H1 (cell line): ENCODE data around the gene OGFOD3. TPM values are rescaled to one million over a fixed set of nuclear protein-coding genes. Genes with fewer than 3 reads are reported as not detected.

Experiments used
- CTCF ChIA-PET: fragments of 300-600 bp; sonication (Branson Sonifier 250); formaldehyde crosslinking; loops from one replicate; lab custom pipeline; 2021; ENCODE audit not compliant: partially characterized antibody; lab: Charles Lee
- POLR2A ChIA-PET: fragments of 300-600 bp; sonication (Branson Sonifier 250); formaldehyde crosslinking; loops from one replicate; lab custom pipeline; 2021; ENCODE audit warnings: inconsistent platforms; ENCODE audit not compliant: partially characterized antibody; lab: Charles Lee
- DNase-seq, 2 experiments: peaks; one replicate each; pipeline versions ENCODE4 v3.0.0 to v3.0.0-alpha.2; 2010 to 2022; ENCODE audit warnings: low spot score in 2 of 2, low read depth in 1 of 2, mixed read lengths in 1 of 2
- FAIRE-seq: peaks from 2 replicates; lab custom pipeline; 2011; peaks lifted over from hg19 to GRCh38; lab: Jason Lieb, UNC
- H2AFZ ChIP-seq: 2 replicates; pipeline ENCODE4 v1.8.1; 2012; ENCODE audit warnings: low read length, inconsistent platforms
- H2AK5ac ChIP-seq: 2 replicates; pipeline ENCODE4 v1.6.1; 2013; ENCODE audit warnings: low read depth, low read length
- H2BK120ac ChIP-seq: replicated peaks from 2 replicates; pipeline ENCODE3; 2013; ENCODE audit warnings: low read depth, low read length, inconsistent platforms
- H2BK12ac ChIP-seq: 2 replicates; pipeline ENCODE4 v1.6.1; 2013; ENCODE audit warnings: low read depth, low read length
- H2BK15ac ChIP-seq: 2 replicates; pipeline ENCODE4 v1.6.1; 2013; ENCODE audit warnings: low read length
- H2BK20ac ChIP-seq: 2 replicates; pipeline ENCODE4 v1.6.1; 2013; ENCODE audit warnings: low read length
- H2BK5ac ChIP-seq: 2 replicates; pipeline ENCODE4 v1.6.1; 2013; ENCODE audit warnings: low read depth, low read length
- H3K14ac ChIP-seq: 2 replicates; pipeline ENCODE4 v1.6.1; 2013; ENCODE audit warnings: inconsistent platforms; ENCODE audit not compliant: insufficient read length
- H3K18ac ChIP-seq: 2 replicates; pipeline ENCODE4 v1.6.1; 2013; ENCODE audit warnings: low read length; ENCODE audit errors: extremely low read depth
- H3K23ac ChIP-seq: 2 replicates; pipeline ENCODE4 v1.6.1; 2013; ENCODE audit warnings: inconsistent platforms; ENCODE audit not compliant: insufficient read length
- H3K23me2 ChIP-seq: 2 replicates; pipeline ENCODE4 v1.6.1; 2013; ENCODE audit warnings: low read depth, low read length
- H3K27ac ChIP-seq: 2 replicates; pipeline ENCODE4 v1.6.1; 2011; ENCODE audit warnings: low read depth, low read length, inconsistent platforms
- H3K27me3 ChIP-seq, 4 experiments: replicated peaks in 1 of 4; 1 replicate in 1 of 4; 2 replicates in 3 of 4; pipeline versions ENCODE4 v1.6.1 to v1.8.1; 2011 to 2013; ENCODE audit warnings: low read length in 3 of 4, mild to moderate bottlenecking in 3 of 4, inconsistent platforms in 2 of 4, mixed read lengths in 2 of 4, moderate library complexity in 1 of 4; ENCODE audit not compliant: control insufficient read depth in 3 of 4, insufficient read depth in 3 of 4; ENCODE audit errors: extremely low read depth in 1 of 4
- H3K36me3 ChIP-seq, 4 experiments: 2 replicates each; pipeline versions ENCODE4 v1.6.1 to v1.8.1; 2011 to 2013; ENCODE audit warnings: mild to moderate bottlenecking in 4 of 4, low read length in 3 of 4, moderate library complexity in 2 of 4, control low read depth in 1 of 4, inconsistent platforms in 1 of 4; ENCODE audit not compliant: insufficient read depth in 4 of 4, control insufficient read depth in 2 of 4
- H3K4ac ChIP-seq: replicated peaks from 2 replicates; pipeline ENCODE3; 2013; ENCODE audit warnings: low read length, low read depth, mixed read lengths, inconsistent platforms; ENCODE audit not compliant: insufficient read length
- H3K4me1 ChIP-seq, 4 experiments: replicated peaks in 1 of 4; 1 replicate in 1 of 4; 2 replicates in 3 of 4; pipeline versions ENCODE4 v1.6.1 to v1.8.1; 2011 to 2013; ENCODE audit warnings: low read length in 3 of 4, inconsistent platforms in 2 of 4, mixed read lengths in 1 of 4; ENCODE audit not compliant: insufficient read depth in 4 of 4, control insufficient read depth in 3 of 4
- H3K4me2 ChIP-seq, 2 experiments: 2 replicates each; pipeline versions ENCODE4 v1.6.1 to v1.8.1; 2011 to 2013; ENCODE audit warnings: low read depth in 2 of 2, low read length in 2 of 2, control low read depth in 1 of 2, inconsistent platforms in 1 of 2, mild to moderate bottlenecking in 1 of 2; ENCODE audit not compliant: insufficient read depth in 1 of 2
- H3K4me3 ChIP-seq, 4 experiments: fragments of 200-600, 300-600 bp in 1 of 4; sonication (generic), shearing (Covaris generic), sonication (Bioruptor Twin) in 1 of 4; 2 replicates each; pipeline versions ENCODE4 v1.5.1 to v1.8.1; 2011 to 2016; ENCODE audit warnings: low read length in 4 of 4, low read depth in 3 of 4, control low read depth in 2 of 4, inconsistent platforms in 2 of 4, mild to moderate bottlenecking in 2 of 4, mixed read lengths in 1 of 4, moderate library complexity in 1 of 4; ENCODE audit not compliant: insufficient read depth in 2 of 4; ENCODE audit errors: extremely low read depth in 1 of 4
- H3K56ac ChIP-seq: replicated peaks from 2 replicates; pipeline ENCODE3; 2013; ENCODE audit warnings: low read depth, mild to moderate bottlenecking, mixed read lengths, low read length, inconsistent platforms; ENCODE audit not compliant: insufficient read length
- H3K79me1 ChIP-seq: 2 replicates; pipeline ENCODE4 v1.6.1; 2013; ENCODE audit warnings: low read depth, low read length, control low read depth
- H3K79me2 ChIP-seq, 2 experiments: 2 replicates each; pipeline versions ENCODE4 v1.6.1 to v1.8.1; 2012 to 2013; ENCODE audit warnings: low read length in 2 of 2, mild to moderate bottlenecking in 2 of 2, inconsistent platforms in 1 of 2; ENCODE audit not compliant: insufficient read depth in 2 of 2, control insufficient read depth in 1 of 2
- H3K9ac ChIP-seq, 4 experiments: replicated peaks in 1 of 4; 1 replicate in 1 of 4; 2 replicates in 3 of 4; pipeline versions ENCODE4 v1.6.1 to v1.8.1; 2011 to 2013; ENCODE audit warnings: low read depth in 3 of 4, low read length in 3 of 4, control low read depth in 2 of 4, mild to moderate bottlenecking in 2 of 4, moderate library complexity in 2 of 4, inconsistent platforms in 1 of 4; ENCODE audit errors: extremely low read depth in 1 of 4
- H3K9me3 ChIP-seq, 2 experiments: 2 replicates each; pipeline versions ENCODE4 v1.6.1 to v1.8.1; 2012 to 2013; ENCODE audit warnings: mild to moderate bottlenecking in 2 of 2, moderate library complexity in 2 of 2, control low read depth in 1 of 2, inconsistent platforms in 1 of 2, low read depth in 1 of 2, low read length in 1 of 2, mixed read lengths in 1 of 2; ENCODE audit not compliant: insufficient read depth in 2 of 2
- H4K20me1 ChIP-seq, 2 experiments: replicated peaks in 1 of 2; 2 replicates each; pipeline versions ENCODE3 to v1.8.1; 2011 to 2013; ENCODE audit warnings: inconsistent platforms in 2 of 2, low read length in 2 of 2, mild to moderate bottlenecking in 1 of 2; ENCODE audit not compliant: insufficient read depth in 2 of 2, control insufficient read depth in 1 of 2
- H4K5ac ChIP-seq: 2 replicates; pipeline ENCODE4 v1.6.1; 2013; ENCODE audit warnings: low read length, low read depth, mixed read lengths, inconsistent platforms; ENCODE audit not compliant: insufficient read length
- H4K8ac ChIP-seq: 2 replicates; pipeline ENCODE4 v1.8.0; 2013; ENCODE audit warnings: mild to moderate bottlenecking, moderate library complexity, low read length, inconsistent platforms; ENCODE audit not compliant: insufficient read depth; ENCODE audit errors: extremely low read depth
- H4K91ac ChIP-seq: replicated peaks from 2 replicates; pipeline ENCODE3; 2013; ENCODE audit warnings: low read length, mixed read lengths, inconsistent platforms; ENCODE audit not compliant: insufficient read length
- EP300 ChIP-seq, 2 experiments: IDR thresholded peaks; 1 replicate in 1 of 2; 2 replicates in 1 of 2; pipeline ENCODE4 v1.6.1; 2011 to 2012; ENCODE audit warnings: low read depth in 2 of 2, low read length in 2 of 2, mild to moderate bottlenecking in 2 of 2, borderline replicate concordance in 1 of 2, inconsistent platforms in 1 of 2, moderate library complexity in 1 of 2
- RAD21 ChIP-seq, 2 experiments: IDR thresholded peaks in 1 of 2; conservative IDR thresholded peaks in 1 of 2; 2 replicates each; pipeline ENCODE4 v1.6.1; 2011; ENCODE audit warnings: low read depth in 2 of 2, low read length in 2 of 2, improper control_type of control experiment in 1 of 2, inconsistent platforms in 1 of 2, mild to moderate bottlenecking in 1 of 2, moderate library complexity in 1 of 2
- WGBS, 2 experiments: shearing (Covaris generic) in 1 of 2; methylation state at CpG; one replicate each; pipeline versions ENCODE4 v1.1.6 to v1.1.7; 2013 to 2015; ENCODE audit warnings: low lambda C conversion rate in 2 of 2, mixed read lengths in 2 of 2, inconsistent platforms in 1 of 2, low coverage in 1 of 2, missing lambda C conversion rate in 1 of 2; ENCODE audit not compliant: insufficient replicate concordance in 2 of 2, insufficient coverage in 1 of 2, insufficient read length in 1 of 2; ENCODE audit errors: extremely low coverage in 1 of 2, missing lambda C conversion rate in 1 of 2; 5-methylcytosine and 5-hydroxymethylcytosine counted together
- polyA plus RNA-seq, 7 experiments: library from polyadenylated mRNA; depleted of rRNA in 3 of 7; stranded (reverse) in 5 of 7; unstranded in 2 of 7; fragments of >200 nt in 5 of 7; fragments of 200-250 nt in 2 of 7; gene quantifications; 1 replicate in 5 of 7; 2 replicates in 1 of 7; 4 replicates in 1 of 7; pipeline versions ENCODE4 v1.2.1 to v1.2.3, GENCODE V29; 2011 to 2013; ENCODE audit warnings: missing spikeins in 2 of 7, mixed read lengths in 2 of 7
- total RNA-seq: library from RNA; stranded (reverse); fragmentation: NEBNext Ultra II Directional; extraction: Animal tissue kit (Norgen Biotek cat#: 25700); gene quantifications from 2 replicates; pipeline ENCODE4 v1.2.1, GENCODE V29; 2021
- TF ChIP-seq, protein P1 (sequence below), 3 experiments: IDR thresholded peaks; 1 replicate in 2 of 3; 2 replicates in 1 of 3; pipeline versions ENCODE4 v1.5.1 to v1.6.1; 2011; ENCODE audit warnings: low read length in 3 of 3, mild to moderate bottlenecking in 3 of 3, inconsistent platforms in 2 of 3, low read depth in 1 of 3, moderate library complexity in 1 of 3; ENCODE audit not compliant: insufficient read depth in 1 of 3; ENCODE audit errors: control extremely low read depth in 1 of 3

Gene OGFOD3
- total and polyA plus RNA-seq, 2 of the 8 experiments (the other 6 are each of a cell fraction or from before 2014, with no cell fraction given): 21.1 to 21.8 TPM

DNA sequence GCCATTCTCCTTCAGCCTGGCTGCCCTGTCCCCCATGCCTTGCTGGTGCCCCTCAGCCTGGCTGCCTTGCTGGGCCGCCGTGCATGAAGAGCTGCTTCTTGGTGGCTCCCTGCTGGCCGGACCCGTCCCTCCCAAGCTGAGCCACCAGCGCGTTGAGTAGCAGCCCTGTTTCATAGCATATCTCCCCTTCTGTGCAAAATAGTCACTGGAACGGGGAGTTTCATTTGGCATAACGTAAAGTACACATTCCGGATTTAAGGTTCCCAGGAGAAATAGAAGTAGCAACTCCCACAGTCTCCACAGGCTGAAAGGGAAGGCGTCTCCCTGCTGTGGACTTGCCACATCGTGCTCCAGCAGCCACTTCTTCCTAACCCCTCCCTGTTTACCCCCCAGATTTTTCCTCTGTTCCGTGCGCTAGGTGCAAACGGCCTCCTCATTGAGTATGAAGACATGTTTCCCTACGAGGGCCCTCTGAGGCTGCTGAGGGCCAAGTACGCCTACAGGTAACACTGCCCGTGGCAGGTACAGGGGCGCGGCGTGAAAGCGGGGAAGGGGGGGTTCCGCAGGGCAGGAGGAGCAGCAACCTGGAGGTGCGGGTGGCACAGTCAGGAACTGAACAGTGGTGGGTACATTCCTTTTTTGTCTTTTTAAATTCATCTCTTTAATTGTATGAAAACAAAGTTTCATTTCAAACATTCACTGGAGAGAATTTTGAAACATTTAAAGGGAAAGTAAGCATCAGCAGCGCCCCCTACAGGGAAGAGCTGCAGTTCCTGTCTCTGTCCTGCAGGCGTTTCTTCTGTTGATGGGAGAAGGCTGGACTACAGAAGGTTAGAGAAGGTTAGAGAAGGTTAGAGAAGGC lies 5.8 kb upstream of the OGFOD3 start:
- Histone ChIP-seq H4K5ac (no peak overlapping the region), H3K27me3 (no peaks in the 10 kb centered on the region), H4K91ac (no peak overlapping the region), H3K23ac (no peak overlapping the region), H2AFZ (no peak overlapping the region), H3K56ac (no peak overlapping the region), H3K4me1 (no peaks in the 10 kb centered on the region; a peak in 1 of 7 replicates), H3K4ac (no peak overlapping the region), H4K8ac (no peak overlapping the region; the same call in 1 of the 2 replicates), H2BK20ac (no peak overlapping the region), H2AK5ac (no peak overlapping the region), H3K36me3 (peaks cover 0 to 2% (median 0%) of the 10 kb centered on the region in 4 experiments; a peak in 1 of 8 replicates), H3K9ac (no peak overlapping the region), H3K4me3 (no peak overlapping the region), H3K9me3 (peaks cover 0 to 3% of the 10 kb centered on the region in 2 experiments; a peak in 1 of 4 replicates), H3K79me2 (no peaks in the 10 kb centered on the region), H3K14ac (no peak overlapping the region), H4K20me1 (peaks cover 1 to 2% of the 10 kb centered on the region in 2 experiments), H2BK5ac (no peak overlapping the region), H3K23me2 (no peaks in the 10 kb centered on the region), H3K18ac (no peak overlapping the region), H3K4me2 (no peak overlapping the region), H3K27ac (no peak overlapping the region), H2BK15ac (no peak overlapping the region), H2BK120ac (no peak overlapping the region), H2BK12ac (no peak overlapping the region), H3K79me1 (no peaks in the 10 kb centered on the region)
- ChIA-PET POLR2A (interaction anchor here (0.7 to 1.3 kb wide), 4 partner anchors 9 to 41 kb away, joined by 3 to 4 read pairs (median 3); no protein-coding TSS in a partner anchor), CTCF (interaction anchor here (0.7 to 4.8 kb wide), 21 partner anchors 8 to 235 kb away, joined by 3 to 17 read pairs (median 4); no protein-coding TSS in a partner anchor)
- DNase-seq (peak in 1 of 2 experiments; percentile 82), FAIRE-seq (no peak)
- WGBS, 2 experiments: 87% methylated on average over 25 of the region's 25 CpGs; no CpG with 5 or more reads in 1 of the 2 experiments
- TF ChIP-seq EP300 (IDR thresholded peaks at IDR 0.05; ENCODE audit: borderline replicate concordance in 1 of 2, low read depth in 2 of 2, low read length in 2 of 2) (no peak), RAD21 (IDR thresholded peaks at IDR 0.05 in 1 of 2, conservative IDR thresholded peaks at IDR 0.05 in 1 of 2; ENCODE audit: low read depth in 2 of 2, low read length in 2 of 2) (peak; percentile 30 to 49)
- TF ChIP-seq, protein P1, sequence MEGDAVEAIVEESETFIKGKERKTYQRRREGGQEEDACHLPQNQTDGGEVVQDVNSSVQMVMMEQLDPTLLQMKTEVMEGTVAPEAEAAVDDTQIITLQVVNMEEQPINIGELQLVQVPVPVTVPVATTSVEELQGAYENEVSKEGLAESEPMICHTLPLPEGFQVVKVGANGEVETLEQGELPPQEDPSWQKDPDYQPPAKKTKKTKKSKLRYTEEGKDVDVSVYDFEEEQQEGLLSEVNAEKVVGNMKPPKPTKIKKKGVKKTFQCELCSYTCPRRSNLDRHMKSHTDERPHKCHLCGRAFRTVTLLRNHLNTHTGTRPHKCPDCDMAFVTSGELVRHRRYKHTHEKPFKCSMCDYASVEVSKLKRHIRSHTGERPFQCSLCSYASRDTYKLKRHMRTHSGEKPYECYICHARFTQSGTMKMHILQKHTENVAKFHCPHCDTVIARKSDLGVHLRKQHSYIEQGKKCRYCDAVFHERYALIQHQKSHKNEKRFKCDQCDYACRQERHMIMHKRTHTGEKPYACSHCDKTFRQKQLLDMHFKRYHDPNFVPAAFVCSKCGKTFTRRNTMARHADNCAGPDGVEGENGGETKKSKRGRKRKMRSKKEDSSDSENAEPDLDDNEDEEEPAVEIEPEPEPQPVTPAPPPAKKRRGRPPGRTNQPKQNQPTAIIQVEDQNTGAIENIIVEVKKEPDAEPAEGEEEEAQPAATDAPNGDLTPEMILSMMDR (IDR thresholded peaks at IDR 0.05; ENCODE audit: control extremely low read depth in 1 of 3, insufficient read depth in 1 of 3, low read depth in 1 of 3, low read length in 3 of 3): peak; percentile 53 to 82 (median 76)
